Stomach (tissue), 4 donors: Measurements from ENCODE around the gene LDB2.

Experiments
- EP300 ChIP-seq: sonication (generic); formaldehyde crosslinking; IDR thresholded peaks from one replicate; pipeline ENCODE4 v1.6.1; 2017; ENCODE audit warnings: antibody characterized with exemption
- POLR2A ChIP-seq, 4 donors: fragments of 450-650 bp; IDR thresholded peaks; one replicate each; pipeline ENCODE4 v1.6.1; 2016; ENCODE audit warnings: antibody characterized with exemption in 4 of 4, control low read depth in 2 of 4, mild to moderate bottlenecking in 1 of 4, moderate library complexity in 1 of 4
- TF ChIP-seq, protein P1 (sequence below), 7 experiments: fragments of 450-650 bp in 4 of 7; fragments of 200-600 bp in 3 of 7; sonication (generic) in 3 of 7; IDR thresholded peaks; one replicate each; pipeline ENCODE4 v1.5.1; 2016 to 2019; ENCODE audit warnings: antibody characterized with exemption in 7 of 7, control low read depth in 2 of 7, mild to moderate bottlenecking in 1 of 7

DNA sequence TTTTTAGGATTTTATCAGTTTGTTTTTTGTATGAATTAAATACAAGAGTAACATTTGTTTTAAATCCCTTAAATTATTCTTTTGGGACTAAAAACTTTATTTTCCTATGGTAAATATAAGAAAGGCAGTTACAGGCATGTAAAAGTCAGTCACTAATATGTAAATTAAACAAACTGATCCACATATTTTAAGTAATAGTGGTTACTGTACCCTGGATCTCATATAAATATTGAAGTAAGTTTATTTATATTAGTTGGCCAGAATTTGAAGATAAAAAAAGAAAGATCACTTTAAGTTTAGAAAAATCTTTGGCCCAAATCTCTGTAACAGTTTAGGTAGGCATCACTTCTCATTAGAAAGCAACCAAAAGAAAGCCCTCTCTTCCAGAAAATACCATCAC lies 45.8 kb downstream of the LDB2 start:
- TF ChIP-seq, protein P1, sequence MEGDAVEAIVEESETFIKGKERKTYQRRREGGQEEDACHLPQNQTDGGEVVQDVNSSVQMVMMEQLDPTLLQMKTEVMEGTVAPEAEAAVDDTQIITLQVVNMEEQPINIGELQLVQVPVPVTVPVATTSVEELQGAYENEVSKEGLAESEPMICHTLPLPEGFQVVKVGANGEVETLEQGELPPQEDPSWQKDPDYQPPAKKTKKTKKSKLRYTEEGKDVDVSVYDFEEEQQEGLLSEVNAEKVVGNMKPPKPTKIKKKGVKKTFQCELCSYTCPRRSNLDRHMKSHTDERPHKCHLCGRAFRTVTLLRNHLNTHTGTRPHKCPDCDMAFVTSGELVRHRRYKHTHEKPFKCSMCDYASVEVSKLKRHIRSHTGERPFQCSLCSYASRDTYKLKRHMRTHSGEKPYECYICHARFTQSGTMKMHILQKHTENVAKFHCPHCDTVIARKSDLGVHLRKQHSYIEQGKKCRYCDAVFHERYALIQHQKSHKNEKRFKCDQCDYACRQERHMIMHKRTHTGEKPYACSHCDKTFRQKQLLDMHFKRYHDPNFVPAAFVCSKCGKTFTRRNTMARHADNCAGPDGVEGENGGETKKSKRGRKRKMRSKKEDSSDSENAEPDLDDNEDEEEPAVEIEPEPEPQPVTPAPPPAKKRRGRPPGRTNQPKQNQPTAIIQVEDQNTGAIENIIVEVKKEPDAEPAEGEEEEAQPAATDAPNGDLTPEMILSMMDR (IDR thresholded peaks at IDR 0.05) = no peak
- TF ChIP-seq POLR2A (IDR thresholded peaks at IDR 0.05) (no peak), EP300 (no peak)
